HG03060 (cell line): ENCODE data around the gene FLNC.

Experiments
- ATAC-seq: cut with Tn5 transposase; IDR thresholded peaks from one replicate; pipeline ENCODE4 v1.9.1; 2021; ENCODE audit warnings: low read depth, moderate number of reproducible peaks; ENCODE audit not compliant: unreplicated experiment

Gene FLNC

GRCh38 chr7:128800567-128800966 lies 29.6 kb upstream of the FLNC start:
- no peak for ATAC-seq

DNA sequence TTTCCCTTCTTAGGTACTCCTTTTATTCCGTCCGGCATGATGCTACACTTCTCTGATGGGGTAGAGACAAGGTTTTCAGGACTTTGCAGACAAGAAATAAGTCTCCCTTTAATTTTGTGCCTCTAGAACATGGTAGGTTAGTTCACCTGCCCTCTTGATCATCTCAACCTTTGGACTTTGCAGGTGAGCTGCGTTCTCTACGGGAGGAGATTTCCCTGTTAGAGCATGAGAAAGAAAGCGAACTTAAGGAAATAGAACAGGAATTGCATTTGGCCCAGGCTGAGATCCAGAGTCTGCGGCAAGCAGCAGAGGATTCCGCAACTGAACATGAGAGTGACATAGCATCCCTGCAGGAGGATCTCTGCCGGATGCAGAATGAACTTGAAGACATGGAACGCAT lies 29.2 kb upstream of the FLNC start:
- ATAC-seq, result no peak

DNA sequence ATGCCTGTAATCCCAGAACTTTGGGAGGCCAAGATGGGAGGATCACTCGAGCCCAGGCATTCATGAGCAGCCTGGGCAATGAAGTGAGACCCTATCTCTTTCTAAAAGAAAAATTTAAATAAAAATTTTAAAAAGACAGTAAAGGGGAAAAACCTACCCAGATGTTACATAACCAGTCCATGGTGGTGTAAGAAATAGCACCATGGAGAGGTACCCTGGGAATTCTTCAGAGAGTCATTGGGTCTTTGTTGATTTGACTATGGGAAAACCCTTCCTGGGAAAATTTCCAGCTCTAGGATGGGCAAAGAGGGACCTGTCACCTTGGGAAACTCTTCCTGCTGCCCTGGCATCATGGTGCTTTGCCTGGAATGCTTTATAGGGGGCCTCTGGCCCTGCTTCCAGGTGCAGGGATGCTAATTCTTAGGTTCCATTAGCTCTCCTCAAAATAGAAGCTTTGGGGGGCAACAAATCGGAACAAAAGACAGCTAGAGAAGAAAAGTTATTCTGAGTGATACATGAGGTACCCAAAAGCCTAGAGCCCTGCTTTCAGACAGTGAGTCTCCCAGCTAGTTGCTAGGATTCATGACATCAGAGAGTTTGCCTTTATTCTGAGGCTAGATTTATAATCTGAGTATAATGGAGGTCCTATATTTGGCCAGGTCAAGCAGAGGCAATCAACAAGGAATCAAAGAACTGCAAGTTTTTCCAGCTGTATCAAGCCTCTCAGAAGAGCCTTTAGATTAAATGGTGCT lies 28.4 kb upstream of the FLNC start:
- ATAC-seq, result no peak

GRCh38 chr7:128804484-128804883 lies 25.7 kb upstream of the FLNC start:
- ATAC-seq, result no peak

- no peak for ATAC-seq
Measured at GRCh38 chr7:128805225-128805624, 25.0 kb upstream of the FLNC start.

GRCh38 chr7:128807191-128807590 lies 23.0 kb upstream of the FLNC start:
- no peak for ATAC-seq

GRCh38 chr7:128809363-128809762 lies 20.8 kb upstream of the FLNC start:
- no peak for ATAC-seq

DNA sequence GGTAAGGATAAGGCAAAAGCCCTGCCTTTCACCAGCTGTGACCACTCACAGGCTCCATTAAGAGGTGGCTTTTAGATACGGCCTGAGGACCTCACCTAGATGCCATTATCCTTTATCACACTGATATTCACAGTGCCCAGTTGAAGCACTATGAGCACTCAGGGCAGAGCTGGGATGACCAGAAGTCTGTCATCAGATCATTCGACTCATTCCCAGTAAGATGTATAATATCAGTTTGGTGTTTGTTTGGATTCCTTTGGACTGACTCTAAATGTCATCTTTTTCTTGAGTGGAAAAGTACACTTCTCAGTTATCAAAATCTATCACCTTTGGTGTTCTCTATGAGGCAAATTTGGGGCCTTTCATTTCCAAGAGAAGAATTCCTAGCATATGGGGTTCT lies 19.7 kb upstream of the FLNC start:
- no peak for ATAC-seq

- ATAC-seq, result no peak
Measured at GRCh38 chr7:128810997-128811396, 19.2 kb upstream of the FLNC start.

DNA sequence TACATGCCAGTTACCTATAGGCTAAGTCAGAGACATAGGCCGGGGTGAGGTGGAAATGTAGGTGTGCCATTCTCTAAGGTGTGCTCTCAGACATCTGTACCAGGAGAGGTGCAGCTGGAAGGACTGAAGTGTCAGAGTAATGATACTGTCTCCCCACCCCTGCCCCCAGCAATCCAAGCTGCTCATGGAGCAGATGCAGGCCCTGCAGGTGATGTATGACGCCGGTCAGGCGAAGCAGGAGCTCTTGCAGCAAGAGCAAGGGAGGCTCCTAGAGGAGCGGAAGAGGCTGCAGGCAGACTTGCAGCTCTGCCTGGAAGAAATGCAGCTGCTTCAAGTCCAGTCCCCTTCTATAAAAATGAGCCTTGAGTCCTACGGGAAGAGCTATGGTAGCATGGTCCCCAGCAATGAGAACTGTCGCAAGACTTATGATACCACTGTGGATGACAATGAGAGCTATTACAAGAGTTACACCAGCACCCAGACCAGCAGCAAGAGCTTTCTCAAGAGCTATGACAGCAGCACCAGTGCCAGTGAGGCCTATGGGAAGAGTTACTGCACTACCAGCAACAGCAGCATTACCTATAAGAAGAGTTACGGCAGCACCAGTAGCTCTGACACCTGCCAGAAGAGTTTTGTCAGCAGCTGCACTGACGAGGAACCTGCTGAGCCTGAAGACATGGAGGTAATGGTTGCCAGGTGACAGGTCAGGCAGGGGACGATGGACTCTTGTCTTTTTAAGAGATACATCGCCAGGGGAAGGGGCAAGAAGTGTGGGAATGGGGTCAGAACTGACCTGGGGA lies 18.4 kb upstream of the FLNC start:
- no peak for ATAC-seq

DNA sequence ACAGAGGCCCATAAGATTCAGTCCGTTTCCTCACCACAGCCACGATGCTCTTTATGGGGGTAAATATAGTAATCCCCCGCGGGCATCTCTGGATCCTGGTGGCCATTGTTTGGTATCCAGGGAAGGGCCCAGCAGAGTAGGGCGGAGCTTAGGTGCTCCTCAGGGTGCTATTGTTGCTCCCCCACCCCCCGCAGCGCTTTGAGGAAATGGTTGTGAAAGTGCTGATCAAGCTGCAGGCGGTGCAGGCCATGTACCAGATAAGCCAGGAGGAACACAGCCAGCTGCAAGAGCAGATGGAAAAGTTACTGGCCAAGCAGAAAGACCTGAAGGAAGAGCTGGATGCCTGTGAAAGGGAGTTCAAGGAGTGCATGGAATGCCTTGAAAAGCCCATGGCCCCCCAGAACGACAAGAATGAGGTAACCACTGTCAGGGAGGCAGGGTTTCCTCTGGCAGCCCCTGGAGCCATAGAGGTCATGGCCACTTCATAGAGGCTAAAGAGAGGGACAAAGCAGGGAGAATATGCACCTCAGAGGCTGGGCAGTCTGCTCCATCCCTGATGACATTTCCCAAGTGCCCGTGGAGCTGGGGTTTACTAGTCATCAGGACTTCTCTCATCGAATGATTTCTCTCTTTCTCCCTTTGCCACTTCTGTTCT lies 17.6 kb upstream of the FLNC start:
- no peak for ATAC-seq

DNA sequence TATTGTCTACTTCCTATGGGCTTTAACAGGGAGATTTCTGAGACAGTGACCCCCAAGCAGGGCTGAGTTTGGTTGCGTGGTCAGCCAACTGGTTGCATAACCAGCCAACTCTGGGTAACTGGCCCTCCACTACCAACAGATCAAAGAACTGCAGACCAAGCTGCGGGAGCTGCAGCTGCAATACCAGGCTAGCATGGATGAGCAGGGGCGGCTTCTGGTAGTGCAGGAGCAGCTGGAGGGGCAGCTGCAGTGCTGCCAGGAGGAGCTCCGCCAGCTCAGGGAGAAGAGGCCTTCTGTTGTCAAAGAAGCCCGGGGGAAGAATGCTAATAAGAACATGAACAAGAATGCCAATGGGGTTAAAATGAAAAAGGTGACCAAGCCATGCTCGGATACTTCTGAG lies 15.7 kb upstream of the FLNC start:
- ATAC-seq, result no peak

- no peak for ATAC-seq
Measured at GRCh38 chr7:128815289-128815942, 14.8 kb upstream of the FLNC start.

DNA sequence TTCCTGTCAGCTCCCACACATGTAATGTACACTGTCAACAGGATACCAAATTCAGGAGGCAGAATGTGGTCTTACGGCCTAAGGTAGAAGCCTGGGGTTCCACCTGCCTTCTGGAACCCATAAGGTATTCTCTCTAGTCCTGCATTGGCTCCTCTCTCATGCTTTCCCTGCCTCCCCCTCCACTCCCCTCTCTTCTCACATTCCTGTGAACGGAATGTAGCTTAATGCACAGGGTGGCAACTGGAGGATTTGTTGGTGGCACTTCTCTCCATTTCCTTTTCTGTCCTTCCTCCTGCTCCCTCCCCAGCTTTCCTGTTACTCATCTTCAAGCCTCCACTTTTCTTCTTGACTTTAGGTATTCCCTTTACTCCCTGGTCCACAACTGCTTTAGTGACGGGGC lies 11.5 kb upstream of the FLNC start:
- ATAC-seq, result no peak

DNA sequence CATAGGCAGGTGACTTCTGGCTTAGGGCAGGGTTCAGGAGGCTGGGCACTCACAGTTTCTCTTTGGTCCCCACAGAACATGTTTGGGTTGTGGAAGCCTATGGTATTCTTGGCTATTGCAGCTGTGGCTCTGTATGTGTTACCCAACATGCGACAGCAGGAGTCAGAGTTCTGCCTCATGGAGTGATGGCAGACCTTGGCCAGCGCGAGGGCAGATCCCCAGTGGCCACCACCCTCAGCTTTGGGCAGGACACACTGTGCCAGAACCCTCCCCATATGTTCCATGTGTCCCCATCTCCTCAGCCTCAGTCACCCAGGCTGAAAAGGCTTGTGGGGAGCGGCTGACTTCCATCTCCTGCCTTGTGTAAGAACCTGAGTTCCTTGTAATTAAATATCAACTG lies 8.5 kb upstream of the FLNC start:
- ATAC-seq, result no peak

DNA sequence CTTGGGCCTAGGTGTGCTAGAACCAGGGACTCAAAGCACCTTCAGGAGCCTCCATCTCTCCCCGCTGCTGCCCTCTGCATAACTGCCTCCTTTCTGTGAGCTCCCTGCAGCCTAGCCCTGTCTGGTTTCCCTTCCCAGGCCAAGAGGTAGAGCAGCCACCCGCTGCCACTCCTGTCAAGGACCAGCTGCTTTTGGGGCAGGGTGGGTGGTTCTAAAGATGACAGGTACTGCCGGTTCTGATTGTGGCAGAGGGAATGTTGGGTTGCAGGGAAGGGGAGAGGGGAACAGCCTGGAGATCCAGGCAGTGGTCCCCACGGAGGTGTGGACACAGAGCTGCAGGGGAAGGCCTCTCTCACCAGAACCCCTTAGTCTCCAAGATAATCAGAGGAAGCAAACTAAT lies 3.7 kb upstream of the FLNC start:
- ATAC-seq, result no peak

- no peak for ATAC-seq
Measured at GRCh38 chr7:128826916-128827247, 3.3 kb upstream of the FLNC start.

GRCh38 chr7:128827248-128827958 lies 2.8 kb upstream of the FLNC start:
- no peak for ATAC-seq

DNA sequence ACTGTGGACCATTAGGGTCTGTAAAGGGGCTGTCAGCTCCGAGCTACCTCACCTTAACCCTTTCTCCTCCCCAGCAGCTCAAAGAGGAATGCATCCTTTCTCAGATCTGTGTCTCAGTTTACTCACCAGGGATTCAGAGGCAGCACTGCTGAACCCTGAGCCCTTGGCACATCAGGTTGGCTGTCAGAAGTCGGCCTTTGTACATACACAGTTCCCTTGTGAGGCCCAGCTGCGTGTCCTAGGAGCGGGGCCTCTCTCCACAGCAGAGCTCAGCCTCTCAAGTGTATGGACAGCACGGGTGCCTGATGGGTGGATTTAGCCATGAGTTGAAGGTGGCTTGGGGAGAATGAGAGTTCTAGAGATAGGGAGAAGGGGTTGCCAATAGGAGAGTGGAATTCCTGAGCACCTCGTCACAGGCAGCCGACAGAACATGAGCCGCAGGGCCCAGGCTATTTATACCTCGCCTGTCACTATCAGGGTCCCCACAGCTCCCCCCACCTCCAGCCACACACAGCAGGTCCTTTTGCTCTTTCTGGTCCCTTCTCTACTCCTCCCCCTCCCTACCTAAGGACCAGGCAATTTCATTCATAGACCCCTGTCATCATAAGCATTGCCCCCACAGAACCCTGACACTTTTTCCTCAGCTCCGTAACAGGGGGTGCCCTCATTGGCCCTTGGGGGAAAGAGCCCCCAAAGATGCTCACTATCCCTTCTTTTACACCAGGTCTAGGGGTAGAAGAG lies 2.1 kb upstream of the FLNC start:
- no peak for ATAC-seq
